ENCODE data around the gene PFKFB3.
"Not testable (repeated sequence)": the region's sequence is repeated elsewhere in the genome, so short reads cannot be mapped to it uniquely, and the experiment has no call there.

Gene PFKFB3

GRCh38 chr10:6221971-6222751 lies 19.4 kb downstream of the PFKFB3 start:
- no peak for DNase-seq

- DNase-seq, result no peak
Measured at GRCh38 chr10:6222755-6223154, 20.0 kb downstream of the PFKFB3 start.

- no peak for DNase-seq
Measured at GRCh38 chr10:6223981-6224380, 21.2 kb downstream of the PFKFB3 start.

GRCh38 chr10:6224781-6225180 lies 22.0 kb downstream of the PFKFB3 start:
- no peak for DNase-seq

- DNase-seq, result no peak
Measured at GRCh38 chr10:6225263-6225814, 22.6 kb downstream of the PFKFB3 start.

- no peak for DNase-seq
Measured at GRCh38 chr10:6226216-6226615, 23.5 kb downstream of the PFKFB3 start.

GRCh38 chr10:6227346-6227745 lies 24.6 kb downstream of the PFKFB3 start:
- no peak for DNase-seq

- DNase-seq, result no peak
Measured at GRCh38 chr10:6228010-6228511, 25.3 kb downstream of the PFKFB3 start.

GRCh38 chr10:6228647-6229046 lies 25.9 kb downstream of the PFKFB3 start:
- no peak for DNase-seq

GRCh38 chr10:6229290-6229689 lies 26.6 kb downstream of the PFKFB3 start:
- DNase-seq, result no peak

GRCh38 chr10:6229746-6230145 lies 27.0 kb downstream of the PFKFB3 start:
- no peak for DNase-seq

GRCh38 chr10:6230315-6230714 lies 27.6 kb downstream of the PFKFB3 start:
- DNase-seq, result no peak

- DNase-seq, result no peak
Measured at GRCh38 chr10:6231146-6231545, 28.4 kb downstream of the PFKFB3 start.

GRCh38 chr10:6231730-6232129 lies 29.0 kb downstream of the PFKFB3 start:
- DNase-seq, result no peak

- DNase-seq, result no peak
Measured at GRCh38 chr10:6232225-6232807, 29.6 kb downstream of the PFKFB3 start.

- no peak for DNase-seq
Measured at GRCh38 chr10:6232846-6233724, 30.4 kb downstream of the PFKFB3 start.

GRCh38 chr10:6233725-6234277 lies 31.1 kb downstream of the PFKFB3 start:
- DNase-seq, result no peak

GRCh38 chr10:6234371-6234770 lies 31.6 kb downstream of the PFKFB3 start:
- no peak for DNase-seq

GRCh38 chr10:6236349-6237198 lies 33.8 kb downstream of the PFKFB3 start:
- no peak for DNase-seq

- DNase-seq, result no peak
Measured at GRCh38 chr10:6237199-6237530, 34.4 kb downstream of the PFKFB3 start.

- DNase-seq, result not testable (repeated sequence)
Measured at GRCh38 chr10:6238587-6239212, 36.0 kb downstream of the PFKFB3 start.

Data from NCI-H345 (cell line).